GM19239 (cell line): Measurements from ENCODE around the gene PROKR2.

Experiments used
- DNase-seq: peaks from one replicate; pipeline ENCODE4 v3.0.0; 2011; ENCODE audit warnings: low spot score; ENCODE audit not compliant: insufficient read length
- FAIRE-seq: peaks from 2 replicates; lab custom pipeline; 2011; peaks lifted over from hg19 to GRCh38; lab: Jason Lieb, UNC

Gene PROKR2

GRCh38 chr20:5290596-5290995, 26.2 kb downstream of the PROKR2 start:
- FAIRE-seq (no peak), DNase-seq (no peak)

- no peak for DNase-seq
- FAIRE-seq: no peak
Observed at GRCh38 chr20:5282561-5282960, 34.2 kb downstream of the PROKR2 start.

GRCh38 chr20:5279661-5280060, 37.1 kb downstream of the PROKR2 start:
- no peak for DNase-seq

GRCh38 chr20:5272268-5272667, 44.5 kb downstream of the PROKR2 start:
- DNase-seq: no peak
- no peak for FAIRE-seq

More at GRCh38 chr20:5279661-5280060, 37.1 kb downstream of the PROKR2 start:
- FAIRE-seq: no peak

GRCh38 chr20:5270603-5271002, 46.2 kb downstream of the PROKR2 start:
- no peak for DNase-seq
- FAIRE-seq: no peak

GRCh38 chr20:5268449-5268848, 48.3 kb downstream of the PROKR2 start:
- no peak for FAIRE-seq
- no peak for DNase-seq

- FAIRE-seq: no peak
- no peak for DNase-seq
Observed at GRCh38 chr20:5267092-5267491, 49.7 kb downstream of the PROKR2 start.
